SK-N-SH (cell line): ENCODE measurements around the gene CRACR2B. TPM values are rescaled to one million over a fixed set of nuclear protein-coding genes. Genes with fewer than 3 reads are reported as not detected.
A peak's percentile ranks its signal among the peaks of the same experiment; 100 is the strongest.

Experiments
- CTCF ChIA-PET: fragments of 300-600, 350-600 bp; formaldehyde crosslinking; extraction: SDS; loops from one replicate; lab custom pipeline; 2021; lab: Yijun Ruan, JAX
- POLR2A ChIA-PET: fragments of 350-600 bp; sonication (Branson Sonifier 250); formaldehyde crosslinking; extraction: SDS; loops from one replicate; lab custom pipeline; 2020; ENCODE audit warnings: antibody characterized with exemption, inconsistent platforms; lab: Yijun Ruan, JAX
- DNase-seq: peaks from one replicate; pipeline ENCODE4 v3.0.0; 2012
- H2AFZ ChIP-seq: fragments of 200-600 bp; sonication (generic); 2 replicates; pipeline ENCODE4 v1.8.1; 2016; ENCODE audit warnings: antibody characterized with exemption, mild to moderate bottlenecking, low read depth
- H3F3A ChIP-seq: fragments of 200-600 bp; sonication (generic); replicated peaks from 2 replicates; pipeline ENCODE3; 2016; ENCODE audit warnings: antibody characterized with exemption, mild to moderate bottlenecking; ENCODE audit not compliant: insufficient read depth
- H3K27ac ChIP-seq, 2 experiments: fragments of 200-500 bp in 1 of 2; fragments of 200-600 bp in 1 of 2; sonication (Bioruptor generic) in 1 of 2; sonication (generic), shearing (Covaris generic) in 1 of 2; 2 replicates each; pipeline versions ENCODE4 v1.5.1 to v1.6.1; 2014 to 2016; ENCODE audit warnings: low read depth in 2 of 2, inconsistent platforms in 1 of 2, low read length in 1 of 2, mild to moderate bottlenecking in 1 of 2, mixed read lengths in 1 of 2
- H3K27me3 ChIP-seq: fragments of 200-600 bp; sonication (generic), shearing (Covaris generic); 2 replicates; pipeline ENCODE4 v1.6.1; 2016; ENCODE audit warnings: mixed run types; ENCODE audit not compliant: insufficient read depth
- H3K36me3 ChIP-seq, 2 experiments: fragments of 200-500 bp in 1 of 2; fragments of 200-600 bp in 1 of 2; sonication (Bioruptor generic) in 1 of 2; sonication (generic) in 1 of 2; replicated peaks in 1 of 2; 2 replicates each; pipeline versions ENCODE3 to v1.5.1; 2014 to 2016; ENCODE audit warnings: low read length in 1 of 2, mild to moderate bottlenecking in 1 of 2; ENCODE audit not compliant: insufficient read depth in 2 of 2, control insufficient read depth in 1 of 2
- H3K4me1 ChIP-seq, 2 experiments: fragments of 200-500 bp in 1 of 2; fragments of 200-600 bp in 1 of 2; sonication (Bioruptor generic) in 1 of 2; sonication (generic), shearing (Covaris generic) in 1 of 2; 2 replicates each; pipeline versions ENCODE4 v1.5.1 to v1.6.1; 2014 to 2016; ENCODE audit warnings: low read depth in 1 of 2, low read length in 1 of 2, mixed run types in 1 of 2; ENCODE audit not compliant: insufficient read depth in 2 of 2, control insufficient read depth in 1 of 2
- H3K4me2 ChIP-seq: fragments of 200-600 bp; sonication (generic), shearing (Covaris generic); 2 replicates; pipeline ENCODE4 v1.6.1; 2017; ENCODE audit warnings: mixed run types
- H3K4me3 ChIP-seq, 2 experiments: fragments of 200-500 bp in 1 of 2; fragments of 200-600 bp in 1 of 2; sonication (Bioruptor generic) in 1 of 2; sonication (generic), shearing (Covaris generic) in 1 of 2; 2 replicates each; pipeline versions ENCODE4 v1.5.1 to v1.8.1; 2014 to 2016; ENCODE audit warnings: low read depth in 2 of 2, inconsistent platforms in 1 of 2, low read length in 1 of 2, mild to moderate bottlenecking in 1 of 2, mixed read lengths in 1 of 2, moderate library complexity in 1 of 2
- H3K79me2 ChIP-seq: fragments of 200-600 bp; sonication (generic); 2 replicates; pipeline ENCODE4 v1.8.1; 2017; ENCODE audit warnings: mild to moderate bottlenecking; ENCODE audit not compliant: insufficient read depth
- H3K9ac ChIP-seq: fragments of 200-600 bp; sonication (generic); 2 replicates; pipeline ENCODE4 v1.6.1; 2017; ENCODE audit warnings: mixed run types
- H3K9me2 ChIP-seq: fragments of 200-600 bp; sonication (generic); 2 replicates; pipeline ENCODE4 v1.6.1; 2017; ENCODE audit warnings: mixed run types
- H3K9me3 ChIP-seq: fragments of 200-600 bp; sonication (generic); 2 replicates; pipeline ENCODE4 v1.6.1; 2017; ENCODE audit warnings: mixed run types, mild to moderate bottlenecking, moderate library complexity
- H4K20me1 ChIP-seq: fragments of 200-600 bp; sonication (generic); 2 replicates; pipeline ENCODE4 v1.6.1; 2017; ENCODE audit warnings: mild to moderate bottlenecking, mixed run types; ENCODE audit not compliant: insufficient read depth
- CTCF ChIP-seq: fragments of 200-600 bp; sonication (generic); IDR thresholded peaks from 2 replicates; pipeline ENCODE4 v1.6.1; 2017; ENCODE audit warnings: antibody characterized with exemption, mild to moderate bottlenecking, moderate library complexity
- ELF1 ChIP-seq: IDR thresholded peaks from 2 replicates; pipeline ENCODE4 v1.4.0; 2012
- EP300 ChIP-seq, 2 experiments: IDR thresholded peaks; 2 replicates each; pipeline versions ENCODE4 v1.4.0 to v1.6.1; 2012; ENCODE audit warnings: borderline replicate concordance in 1 of 2, low read depth in 1 of 2, low read length in 1 of 2
- FOXJ3 ChIP-seq: sonication (generic); formaldehyde crosslinking; IDR thresholded peaks from 2 replicates; pipeline ENCODE4 v1.5.1; 2020; ENCODE audit warnings: mild to moderate bottlenecking, missing genetic modification reagents
- GABPA ChIP-seq: IDR thresholded peaks from 2 replicates; pipeline ENCODE4 v1.4.0; 2012; ENCODE audit warnings: low read depth, mild to moderate bottlenecking
- MAX ChIP-seq: IDR thresholded peaks from 2 replicates; pipeline ENCODE4 v1.4.0; 2012; ENCODE audit warnings: low read depth
- MEF2A ChIP-seq: IDR thresholded peaks from 2 replicates; pipeline ENCODE4 v1.4.0; 2012; ENCODE audit warnings: low read depth, borderline replicate concordance
- NRF1 ChIP-seq: IDR thresholded peaks from 2 replicates; pipeline ENCODE4 v1.6.1; 2012; ENCODE audit warnings: low read depth, mild to moderate bottlenecking, low read length
- POLR2AphosphoS5 ChIP-seq: IDR thresholded peaks from 2 replicates; pipeline ENCODE4 v1.6.1; 2012; ENCODE audit warnings: low read depth, low read length
- RCOR1 ChIP-seq: fragments of 150-350 bp; IDR thresholded peaks from 2 replicates; pipeline ENCODE4 v1.6.1; 2017; ENCODE audit warnings: antibody characterized with exemption, low read length
- RFX5 ChIP-seq: IDR thresholded peaks from 2 replicates; pipeline ENCODE4 v1.6.1; 2012; ENCODE audit warnings: mild to moderate bottlenecking, improper control_type of control experiment, low read length
- RXRA ChIP-seq: IDR thresholded peaks from 2 replicates; pipeline ENCODE4 v1.4.0; 2012; ENCODE audit warnings: low read depth, mild to moderate bottlenecking, borderline replicate concordance
- SIN3A ChIP-seq: IDR thresholded peaks from 2 replicates; pipeline ENCODE4 v1.6.1; 2012; ENCODE audit warnings: low read depth, mild to moderate bottlenecking, low read length, moderate library complexity, borderline replicate concordance
- TEAD4 ChIP-seq: IDR thresholded peaks from 2 replicates; pipeline ENCODE4 v1.4.0; 2012; ENCODE audit warnings: mild to moderate bottlenecking, borderline replicate concordance; ENCODE audit not compliant: insufficient read depth
- YY1 ChIP-seq: IDR thresholded peaks from 2 replicates; pipeline ENCODE4 v1.4.0; 2012; ENCODE audit warnings: low read depth, mild to moderate bottlenecking
- WGBS: methylation state at CpG from one replicate; pipeline ENCODE4 v1.1.6; 2017; ENCODE audit warnings: low lambda C conversion rate; 5-methylcytosine and 5-hydroxymethylcytosine counted together
- polyA plus RNA-seq, 3 experiments: library from polyadenylated mRNA; depleted of rRNA; stranded (reverse); fragments of >200 nt; gene quantifications; 2 replicates each; pipeline ENCODE4 v1.2.3, GENCODE V29; 2012

The CRACR2B gene
- polyA plus RNA-seq, 1 of the 3 experiments (the other 2 are of a cell fraction), result 1.1 TPM

GRCh38 chr11:794013-794765, 33.5 kb upstream of the CRACR2B start:
- 0 out of 4 replicates have a peak, but pooled peaks of 1 of the 2 experiments have one; percentile 10 for TF ChIP-seq EP300 (IDR thresholded peaks at IDR 0.05; ENCODE audit: borderline replicate concordance in 1 of 2, low read depth in 1 of 2, low read length in 1 of 2)
- no peak for TF ChIP-seq MAX
- no peak for TF ChIP-seq RXRA
- Histone ChIP-seq H3K4me3 (no peak overlapping the region), H4K20me1 (no peaks in the 10 kb centered on the region), H3K27me3 (no peaks in the 10 kb centered on the region), H3K4me2 (no peak overlapping the region), H3K36me3 (peaks cover 0 to 30% of the 10 kb centered on the region in 2 experiments), H3F3A (peaks cover 18% of the 10 kb centered on the region), H2AFZ (no peak overlapping the region), H3K9me2 (no peaks in the 10 kb centered on the region), H3K4me1 (peaks cover 8 to 45% of the 10 kb centered on the region in 2 experiments; a peak in 2 of 4 replicates), H3K79me2 (peaks cover 20% of the 10 kb centered on the region), H3K9me3 (no peaks in the 10 kb centered on the region), H3K9ac (no peak overlapping the region), H3K27ac (no peak overlapping the region; a peak in 1 of 4 replicates)
- DNase-seq, result no peak
- ChIA-PET POLR2A (interaction anchor here (0.9 to 2.5 kb wide), 3 partner anchors 10 to 17 kb away, joined by 3 to 8 read pairs (median 3); partner anchors contain the start of genes GATD1 and RPLP2), CTCF (interaction anchor here (0.8 to 6.3 kb wide), 3 partner anchors 10 to 156 kb away, joined by 3 to 43 read pairs (median 7); no protein-coding TSS in a partner anchor)
- 92% methylated on average over 23 of the region's 31 CpGs for WGBS

- Histone ChIP-seq H3K4me3 (peak overlapping the region; percentile 60 to 90; a peak in 2 of 4 replicates), H3K27me3 (no peaks in the 10 kb centered on the region), H3K4me1 (peaks cover 8 to 40% of the 10 kb centered on the region in 2 experiments; a peak in 2 of 4 replicates), H3F3A (peaks cover 18% of the 10 kb centered on the region), H3K9me3 (no peaks in the 10 kb centered on the region), H2AFZ (no peak overlapping the region), H3K79me2 (peaks cover 20% of the 10 kb centered on the region), H3K9ac (peak overlapping the region; percentile 76), H3K36me3 (peaks cover 0 to 37% of the 10 kb centered on the region in 2 experiments), H3K4me2 (peak overlapping the region; percentile 100), H3K27ac (no peak overlapping the region; a peak in 1 of 4 replicates), H3K9me2 (no peaks in the 10 kb centered on the region), H4K20me1 (no peaks in the 10 kb centered on the region)
- 92% methylated on average over 25 of the region's 38 CpGs for WGBS
- POLR2A ChIA-PET, result interaction anchor here (2.5 kb wide), 1 partner anchor 9 kb away, joined by 8 read pairs; no protein-coding TSS in a partner anchor
- no peak for DNase-seq
- CTCF ChIA-PET, result interaction anchor here (0.8 to 6.3 kb wide), 4 partner anchors 11 to 157 kb away, joined by 3 to 43 read pairs (median 6); no protein-coding TSS in a partner anchor
- TF ChIP-seq RFX5 (no peak), SIN3A (no peak), GABPA (no peak), NRF1 (no peak), RCOR1 (no peak), TEAD4 (no peak), FOXJ3 (CRISPR knock-in tag) (no peak), MAX (no peak), CTCF (no peak), RXRA (no peak), ELF1 (no peak), POLR2AphosphoS5 (no peak), YY1 (no peak), MEF2A (no peak)
Observed at GRCh38 chr11:794766-795633, 32.7 kb upstream of the CRACR2B start.
